PFSK-1 (cell line): ENCODE data around the gene IRAK1BP1.

Experiments used
- POLR2AphosphoS5 ChIP-seq: IDR thresholded peaks from 2 replicates; pipeline ENCODE4 v1.6.1; 2012; ENCODE audit warnings: low read depth, mild to moderate bottlenecking, control low read depth, low read length, moderate library complexity
- REST ChIP-seq, 2 experiments: IDR thresholded peaks; 2 replicates each; pipeline versions ENCODE4 v1.6.1 to v1.8.0; 2011 to 2012; ENCODE audit warnings: low read depth in 2 of 2, low read length in 2 of 2, control low read depth in 1 of 2, inconsistent platforms in 1 of 2, mild to moderate bottlenecking in 1 of 2, moderate library complexity in 1 of 2; ENCODE audit not compliant: insufficient read depth in 1 of 2
- SIN3A ChIP-seq: IDR thresholded peaks from 2 replicates; pipeline ENCODE4 v1.6.1; 2012; ENCODE audit warnings: mild to moderate bottlenecking, low read length, moderate library complexity, borderline replicate concordance; ENCODE audit not compliant: insufficient read depth
- TAF1 ChIP-seq: IDR thresholded peaks from 2 replicates; pipeline ENCODE4 v1.6.1; 2012; ENCODE audit warnings: low read length, control low read depth, borderline replicate concordance; ENCODE audit not compliant: insufficient read depth

GRCh38 chr6:78911218-78911940, 44.0 kb downstream of the IRAK1BP1 start:
- TF ChIP-seq POLR2AphosphoS5 (no peak), SIN3A (no peak), REST (IDR thresholded peaks at IDR 0.05; ENCODE audit: insufficient read depth in 1 of 2, low read depth in 2 of 2, low read length in 2 of 2) (no peak), TAF1 (no peak)
